SK-N-DZ (cell line): ENCODE results near the gene ERMP1. TPM values are rescaled to one million over a fixed set of nuclear protein-coding genes. Genes with fewer than 3 reads are reported as not detected.
"Not testable (repeated sequence)": the region's sequence is repeated elsewhere in the genome, so short reads cannot be mapped to it uniquely, and the experiment has no call there.

Experiments
- DNase-seq: peaks from one replicate; pipeline ENCODE4 v3.0.0-alpha.2; 2015; ENCODE audit warnings: low spot score
- polyA plus RNA-seq, 2 experiments: library from polyadenylated mRNA; depleted of rRNA; stranded (reverse); fragments of >200 nt; gene quantifications; 2 replicates each; pipeline ENCODE4 v1.2.3, GENCODE V29; 2014

Gene ERMP1, protein sequence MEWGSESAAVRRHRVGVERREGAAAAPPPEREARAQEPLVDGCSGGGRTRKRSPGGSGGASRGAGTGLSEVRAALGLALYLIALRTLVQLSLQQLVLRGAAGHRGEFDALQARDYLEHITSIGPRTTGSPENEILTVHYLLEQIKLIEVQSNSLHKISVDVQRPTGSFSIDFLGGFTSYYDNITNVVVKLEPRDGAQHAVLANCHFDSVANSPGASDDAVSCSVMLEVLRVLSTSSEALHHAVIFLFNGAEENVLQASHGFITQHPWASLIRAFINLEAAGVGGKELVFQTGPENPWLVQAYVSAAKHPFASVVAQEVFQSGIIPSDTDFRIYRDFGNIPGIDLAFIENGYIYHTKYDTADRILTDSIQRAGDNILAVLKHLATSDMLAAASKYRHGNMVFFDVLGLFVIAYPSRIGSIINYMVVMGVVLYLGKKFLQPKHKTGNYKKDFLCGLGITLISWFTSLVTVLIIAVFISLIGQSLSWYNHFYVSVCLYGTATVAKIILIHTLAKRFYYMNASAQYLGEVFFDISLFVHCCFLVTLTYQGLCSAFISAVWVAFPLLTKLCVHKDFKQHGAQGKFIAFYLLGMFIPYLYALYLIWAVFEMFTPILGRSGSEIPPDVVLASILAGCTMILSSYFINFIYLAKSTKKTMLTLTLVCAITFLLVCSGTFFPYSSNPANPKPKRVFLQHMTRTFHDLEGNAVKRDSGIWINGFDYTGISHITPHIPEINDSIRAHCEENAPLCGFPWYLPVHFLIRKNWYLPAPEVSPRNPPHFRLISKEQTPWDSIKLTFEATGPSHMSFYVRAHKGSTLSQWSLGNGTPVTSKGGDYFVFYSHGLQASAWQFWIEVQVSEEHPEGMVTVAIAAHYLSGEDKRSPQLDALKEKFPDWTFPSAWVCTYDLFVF
- 3.8 and 5.2 TPM in 2 replicates for polyA plus RNA-seq (2014; cell fraction: cytosol; rRNA removed)
- polyA plus RNA-seq (2014; cell fraction: nucleus; rRNA removed) = 2.7 and 3.0 TPM in 2 replicates

DNA sequence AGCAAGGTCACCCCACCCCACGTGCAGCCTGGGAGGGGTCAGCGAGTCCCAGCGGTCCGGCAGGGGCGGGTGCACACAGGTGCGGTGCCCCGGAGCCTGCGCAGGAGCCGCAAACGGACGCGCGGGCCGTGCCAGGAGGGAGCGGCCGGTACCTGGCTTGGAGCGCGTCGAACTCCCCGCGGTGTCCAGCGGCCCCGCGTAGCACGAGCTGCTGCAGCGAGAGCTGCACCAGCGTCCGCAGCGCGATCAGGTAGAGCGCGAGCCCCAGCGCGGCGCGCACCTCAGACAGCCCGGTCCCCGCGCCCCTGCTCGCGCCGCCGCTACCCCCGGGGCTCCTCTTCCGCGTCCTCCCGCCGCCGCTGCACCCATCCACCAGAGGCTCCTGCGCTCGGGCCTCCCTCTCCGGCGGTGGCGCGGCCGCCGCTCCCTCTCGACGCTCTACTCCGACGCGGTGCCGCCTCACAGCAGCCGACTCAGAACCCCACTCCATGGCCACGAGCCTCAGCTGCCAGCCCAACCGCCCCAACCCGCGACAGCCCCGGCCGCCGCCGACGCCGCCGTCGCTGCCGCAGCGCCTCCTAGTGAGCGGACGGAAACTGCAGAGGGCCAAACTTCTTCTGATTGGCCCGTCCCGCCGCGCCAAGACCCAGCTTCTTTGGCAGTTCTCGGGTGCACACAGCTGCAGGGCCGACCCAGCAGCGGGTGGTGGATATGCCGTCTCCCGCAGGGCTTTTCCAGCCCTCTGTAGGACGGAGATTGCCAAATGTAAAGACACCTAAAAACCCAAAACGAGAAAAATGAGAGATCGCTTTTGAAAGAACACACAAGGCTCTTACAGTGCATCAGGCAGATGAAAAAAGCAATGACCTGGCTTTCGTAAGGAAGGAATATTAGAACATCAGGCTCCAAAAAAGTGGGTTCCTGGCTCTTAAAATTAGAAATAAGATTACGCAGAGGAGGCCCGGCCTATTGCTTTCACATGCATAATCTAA lies at the start of gene ERMP1:
ERMP1 (minus strand) TSS at position 580 of the 992 bp plus-strand sequence; CDS start at position 490, 90 bp downstream.
- peak; percentile 72 for DNase-seq

DNA sequence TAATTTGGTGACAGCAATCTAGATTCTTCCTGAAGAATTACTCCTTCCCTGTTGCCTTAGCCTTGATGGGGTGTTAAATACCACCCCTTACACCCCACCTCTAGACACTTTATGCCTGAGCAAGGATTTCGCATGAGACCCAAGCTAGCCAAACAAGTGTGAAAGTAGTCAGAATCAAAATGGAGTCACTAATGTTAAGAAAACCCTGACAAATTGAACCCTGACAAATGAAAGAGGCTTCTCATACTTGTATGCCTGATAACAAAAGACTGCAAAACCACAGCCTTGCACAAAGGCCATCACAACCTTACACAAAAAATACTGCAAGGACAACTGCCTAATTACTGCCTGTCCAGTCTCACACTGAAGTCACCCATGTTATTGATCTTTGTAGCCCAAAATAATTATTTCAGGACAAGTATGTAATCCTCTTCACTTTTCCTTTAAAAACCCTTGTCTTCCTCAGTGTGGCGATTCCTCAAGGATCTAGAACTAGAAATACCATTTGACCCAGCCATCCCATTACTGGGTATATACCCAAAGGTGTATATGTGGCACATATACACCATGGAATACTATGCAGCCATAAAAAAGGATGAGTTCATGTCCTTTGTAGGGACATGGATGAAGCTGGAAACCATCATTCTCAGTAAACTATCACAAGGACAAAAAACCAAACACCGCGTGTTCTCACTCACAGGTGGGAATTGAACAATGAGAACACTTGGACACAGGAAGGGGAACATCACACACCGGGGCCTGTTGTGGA lies 49.5 kb upstream of the ERMP1 start:
- not testable (repeated sequence) for DNase-seq

DNA sequence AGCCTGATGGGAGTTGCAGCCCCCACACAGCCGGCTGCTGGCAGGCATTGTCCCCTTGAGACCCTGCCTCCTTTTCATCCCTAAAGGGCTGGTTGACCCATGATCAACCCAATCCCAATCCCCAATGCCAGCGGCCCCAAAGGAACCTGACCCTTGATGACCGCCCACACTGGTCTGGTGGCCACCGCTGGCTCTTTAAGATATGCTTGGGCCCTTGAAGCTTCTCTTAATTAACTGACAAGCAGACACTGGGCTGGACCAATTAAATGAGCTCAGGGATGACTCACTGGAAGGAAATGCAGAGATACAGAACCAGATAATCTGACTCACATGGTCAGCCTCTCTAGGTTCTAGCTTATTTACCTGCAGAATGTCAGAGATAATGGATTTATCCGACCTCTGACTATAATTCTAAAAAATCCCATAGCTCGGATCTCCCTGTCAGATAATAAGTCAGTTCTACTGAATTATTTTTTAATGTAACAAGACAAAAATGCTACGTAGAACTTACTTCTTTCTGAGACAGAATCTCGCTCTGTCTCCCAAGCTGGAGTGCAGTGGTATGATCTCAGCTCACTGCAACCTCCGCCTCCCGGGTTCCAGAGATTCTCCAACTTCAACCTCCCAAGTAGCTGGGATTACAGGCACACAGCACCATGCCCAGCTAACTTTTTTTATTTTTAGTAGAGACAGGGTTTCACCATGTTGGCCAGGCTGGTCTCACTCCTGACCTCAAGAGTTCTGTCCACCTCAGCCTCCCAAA lies 46.7 kb upstream of the ERMP1 start:
- DNase-seq = peak; percentile 54

DNA sequence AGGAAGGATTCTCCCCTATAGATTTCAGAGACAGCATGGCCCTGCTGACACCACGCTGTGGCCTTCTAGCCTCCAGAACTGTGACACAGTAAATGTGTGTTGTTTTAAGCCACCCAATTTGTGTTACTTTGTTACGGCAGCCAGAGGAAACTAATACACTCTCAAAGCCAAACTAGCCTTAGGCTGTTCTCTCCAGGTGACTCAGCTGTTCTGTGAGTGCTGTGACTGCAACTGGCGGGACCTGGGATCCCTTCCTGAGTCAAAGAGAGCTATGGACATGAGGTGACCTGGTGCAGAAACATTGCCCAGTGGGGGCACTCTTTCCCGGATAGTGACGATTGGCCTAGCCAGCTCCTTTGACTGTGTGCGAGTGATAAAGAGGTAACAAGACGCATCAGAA lies 43.8 kb upstream of the ERMP1 start:
- DNase-seq = no peak

DNA sequence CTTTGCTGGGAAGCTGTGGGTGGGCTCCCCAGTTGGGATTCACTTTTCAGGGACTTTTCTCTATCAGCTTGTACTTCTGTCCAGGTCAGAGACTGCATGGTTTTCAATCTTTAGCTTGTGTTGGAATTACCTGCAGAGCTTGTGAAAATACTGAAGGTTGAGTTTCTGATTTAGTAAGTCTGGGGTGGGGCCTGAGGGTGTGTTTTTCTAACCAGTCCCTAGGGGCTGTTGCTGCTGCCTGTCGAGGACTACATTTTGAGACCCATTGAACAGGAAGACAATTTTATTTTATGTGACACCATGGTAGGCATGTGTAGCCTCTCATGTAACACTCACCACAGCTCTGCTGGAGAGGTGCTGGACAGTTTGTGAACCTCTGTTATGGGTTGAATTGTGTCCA lies 43.1 kb upstream of the ERMP1 start:
- DNase-seq = no peak

DNA sequence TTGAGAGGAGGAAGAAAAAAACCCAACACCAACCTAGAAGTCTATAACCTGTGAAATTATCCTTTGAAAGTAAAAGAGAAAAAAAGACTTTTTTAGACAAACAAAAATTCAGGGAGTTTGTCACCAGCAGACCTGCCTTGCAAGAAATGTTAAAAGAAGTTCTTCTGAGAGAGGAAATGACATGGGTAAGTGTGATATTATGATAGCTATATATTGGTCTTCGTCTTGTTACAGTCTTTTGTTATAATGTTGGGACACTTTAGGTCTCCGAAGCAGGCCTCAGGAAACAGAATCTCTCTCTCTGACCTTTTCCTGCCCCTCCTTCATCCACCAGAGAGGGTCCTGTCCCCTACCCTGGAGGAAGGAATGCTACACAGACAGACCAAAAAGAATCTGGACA lies 41.1 kb upstream of the ERMP1 start:
- DNase-seq = no peak

DNA sequence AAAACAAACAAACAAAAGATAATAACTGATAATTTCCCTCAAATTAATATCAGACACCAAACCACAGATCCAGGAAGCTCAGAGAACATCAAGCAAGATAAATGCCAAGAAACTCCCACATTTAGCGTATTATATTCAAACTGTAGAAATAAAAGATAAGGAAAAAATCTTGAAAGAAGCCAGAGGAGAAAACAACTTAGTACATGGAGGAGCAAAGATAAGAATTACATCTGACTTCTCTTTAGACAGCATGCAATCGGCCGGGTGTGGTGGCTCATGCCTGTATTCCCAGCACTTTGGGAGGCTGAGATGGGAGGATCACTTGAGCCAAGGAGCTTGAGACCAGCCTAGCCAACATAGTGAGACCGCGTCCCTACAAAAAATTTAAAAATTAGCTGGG lies 40.5 kb upstream of the ERMP1 start:
- DNase-seq = no peak

DNA sequence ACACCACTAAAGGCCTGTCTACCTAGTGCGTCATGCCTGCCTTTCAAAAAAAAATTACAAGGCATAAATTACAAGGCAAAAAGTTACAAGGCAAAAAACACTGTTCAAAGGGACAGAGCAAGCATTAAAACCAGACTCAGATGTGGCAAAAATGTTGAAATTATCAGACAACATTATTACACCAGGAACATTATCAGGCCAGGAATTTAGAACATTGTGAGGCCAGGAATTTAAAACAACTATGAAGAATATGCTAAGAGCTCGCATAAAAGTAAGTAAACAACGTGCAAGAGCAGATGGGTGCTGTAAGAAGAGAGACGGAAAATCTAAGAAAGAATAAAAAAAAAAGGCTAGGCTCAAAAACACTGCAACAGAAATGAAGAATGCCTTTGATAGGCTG lies 39.6 kb upstream of the ERMP1 start:
- no peak for DNase-seq

DNA sequence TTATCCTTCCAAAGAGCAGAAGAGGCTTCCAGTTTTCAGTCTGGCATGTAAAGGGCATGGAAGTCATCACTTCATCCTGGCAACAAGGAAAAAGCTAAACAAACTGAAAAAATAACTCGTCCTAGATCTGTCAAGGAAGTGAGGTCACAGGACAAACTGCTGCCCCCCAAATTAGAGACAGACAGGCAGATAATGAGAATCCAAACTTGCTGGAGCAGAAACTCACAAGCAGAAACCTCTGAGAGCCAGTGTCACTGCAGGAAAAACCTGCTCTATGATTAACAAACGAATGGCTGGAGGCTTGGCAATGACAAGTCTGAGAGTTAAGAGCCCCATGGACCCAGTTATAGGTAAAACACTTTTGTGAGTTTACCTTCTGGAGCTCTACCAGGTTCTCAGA lies 38.9 kb upstream of the ERMP1 start:
- DNase-seq = no peak

DNA sequence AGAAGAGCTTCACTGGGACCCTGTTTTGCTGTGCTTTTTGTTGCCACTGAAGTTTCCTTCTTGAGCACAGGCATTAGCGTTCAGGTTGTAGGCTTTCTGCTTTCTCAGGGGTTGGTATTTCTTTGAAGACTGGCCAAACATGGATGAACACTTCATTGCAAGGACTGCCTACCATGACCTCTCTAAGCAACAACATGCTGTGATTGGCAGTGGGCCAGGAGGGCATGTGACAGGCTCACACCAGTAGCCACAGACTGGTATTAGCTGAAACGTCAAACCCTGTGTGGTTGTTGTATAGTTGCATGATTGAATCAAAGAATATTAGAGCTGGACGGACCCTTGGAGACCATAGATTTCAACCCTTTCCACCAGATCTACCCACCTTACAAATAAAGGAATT lies 37.8 kb upstream of the ERMP1 start:
- DNase-seq = no peak

DNA sequence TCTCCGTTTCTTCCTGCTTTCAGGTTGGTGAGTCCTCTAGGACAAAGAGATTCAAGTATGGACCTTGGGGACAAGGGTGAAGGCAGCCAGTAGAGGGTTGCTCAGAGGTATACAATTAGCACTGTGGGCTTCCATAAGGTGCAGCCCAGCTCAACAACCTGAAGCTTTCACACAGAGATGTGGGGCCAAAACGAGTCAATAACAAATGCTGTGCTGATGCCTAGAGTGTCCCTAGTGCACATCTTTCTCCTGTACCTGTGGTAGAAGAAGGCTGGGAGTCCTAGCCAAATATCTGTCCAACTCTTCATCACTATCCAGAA lies 37.1 kb upstream of the ERMP1 start:
- no peak for DNase-seq

DNA sequence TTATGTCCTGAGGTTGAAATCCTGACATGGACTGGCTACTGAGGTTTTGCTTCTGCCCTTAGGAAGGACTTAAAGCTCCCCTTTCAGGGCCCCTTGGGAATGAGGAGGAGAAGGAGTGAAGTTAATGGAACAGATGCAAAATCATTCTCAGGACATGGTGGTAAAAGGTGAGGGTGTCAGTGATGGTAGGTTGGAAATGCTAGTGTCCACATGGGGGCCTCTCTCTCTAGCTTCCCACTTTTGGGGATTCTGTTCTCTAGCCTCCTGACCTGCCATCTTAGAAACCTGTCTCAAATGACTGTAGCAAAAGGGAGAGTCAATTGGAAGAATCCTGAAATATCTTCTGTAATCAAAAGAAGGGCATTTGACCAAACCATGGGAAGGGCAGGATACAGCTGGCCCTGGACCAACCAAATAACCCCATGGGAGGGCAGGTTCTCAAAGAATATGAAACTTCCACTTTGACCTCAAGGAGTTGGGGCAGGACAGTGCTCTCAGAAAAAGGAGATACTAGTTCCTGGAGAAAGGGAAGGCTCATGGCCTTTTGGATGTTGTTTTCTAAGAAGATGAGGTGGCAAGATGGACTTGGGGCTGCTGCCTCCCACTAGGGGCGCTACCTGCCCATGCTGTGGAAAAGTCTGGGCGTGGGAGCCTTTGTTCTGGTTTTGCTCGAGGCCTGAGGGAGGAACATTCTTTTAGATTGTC lies 36.5 kb upstream of the ERMP1 start:
- no peak for DNase-seq

DNA sequence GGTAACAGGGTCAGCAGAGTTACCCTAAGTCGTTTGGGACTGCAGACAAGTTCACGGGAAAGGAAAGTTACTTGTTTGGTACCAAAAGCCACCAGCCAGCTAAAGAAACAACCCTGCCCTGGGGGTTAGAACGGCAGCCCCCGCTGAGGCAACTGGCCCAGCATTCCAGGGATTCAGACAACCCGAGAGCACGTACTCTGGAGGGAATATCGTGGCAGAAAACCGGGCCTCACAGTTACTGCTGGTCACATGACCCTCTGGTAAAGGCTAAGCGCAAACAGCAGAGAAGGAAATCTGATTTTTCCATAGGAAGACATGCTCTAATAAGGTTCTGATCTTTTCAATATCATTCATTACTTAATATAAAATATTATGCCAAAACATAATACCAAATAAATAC lies 35.3 kb upstream of the ERMP1 start:
- no peak for DNase-seq

DNA sequence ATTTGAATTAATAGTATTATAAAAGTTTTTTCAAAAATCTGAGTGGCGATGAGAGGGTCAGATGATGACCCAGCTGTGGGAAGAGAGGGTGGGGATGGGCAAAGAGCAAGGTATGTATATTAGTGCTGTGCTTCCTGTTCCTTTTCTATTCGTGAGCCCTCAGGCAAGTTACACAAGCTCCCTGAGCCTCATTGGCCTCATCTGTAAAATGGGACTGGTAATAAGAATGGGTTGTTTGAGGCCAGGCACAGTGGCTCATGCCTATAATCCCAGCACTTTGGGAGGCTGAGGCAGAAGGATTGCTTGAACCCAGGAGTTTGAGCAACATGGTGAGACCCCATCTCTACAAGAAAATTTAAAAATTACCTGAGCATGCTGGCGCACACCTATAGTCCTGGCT lies 33.8 kb upstream of the ERMP1 start:
- DNase-seq = no peak

DNA sequence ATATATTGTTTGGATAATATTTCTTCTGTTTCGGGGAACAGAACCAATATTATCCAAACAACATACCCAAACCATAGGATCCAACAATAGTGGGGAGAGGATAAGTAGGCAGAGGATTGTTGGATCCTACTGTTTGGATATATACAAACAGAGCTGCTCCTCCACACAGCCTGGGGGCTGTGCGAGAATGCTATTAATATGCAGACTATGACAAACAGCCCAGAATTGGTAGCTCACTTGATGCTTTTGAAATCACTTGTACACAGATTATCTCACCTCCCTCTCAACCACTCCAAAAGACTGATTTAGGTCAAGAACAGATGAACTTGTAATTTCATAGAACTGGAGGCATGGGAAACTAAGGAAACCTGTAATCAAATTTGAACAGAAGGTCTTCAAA lies 33.4 kb upstream of the ERMP1 start:
- no peak for DNase-seq

DNA sequence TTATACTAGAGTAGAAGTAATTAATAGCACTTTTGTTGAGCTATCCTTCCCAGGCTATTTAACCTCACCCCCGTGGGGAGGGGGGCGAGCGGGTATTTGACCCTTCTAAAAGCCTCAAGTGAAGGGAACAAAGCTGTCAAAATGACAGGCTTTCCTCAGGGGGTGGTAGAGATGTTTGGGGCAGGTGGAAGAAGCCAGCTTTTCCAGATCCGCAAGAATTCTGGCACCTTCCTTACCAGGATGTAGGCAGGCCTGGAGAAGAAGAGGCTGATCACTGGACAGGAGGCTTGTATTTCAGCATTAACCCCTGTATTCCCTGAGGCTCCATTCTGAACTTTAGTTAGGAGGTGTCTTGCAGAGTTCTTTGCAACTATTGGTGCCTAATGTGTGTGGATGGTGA lies 31.5 kb upstream of the ERMP1 start:
- no peak for DNase-seq

DNA sequence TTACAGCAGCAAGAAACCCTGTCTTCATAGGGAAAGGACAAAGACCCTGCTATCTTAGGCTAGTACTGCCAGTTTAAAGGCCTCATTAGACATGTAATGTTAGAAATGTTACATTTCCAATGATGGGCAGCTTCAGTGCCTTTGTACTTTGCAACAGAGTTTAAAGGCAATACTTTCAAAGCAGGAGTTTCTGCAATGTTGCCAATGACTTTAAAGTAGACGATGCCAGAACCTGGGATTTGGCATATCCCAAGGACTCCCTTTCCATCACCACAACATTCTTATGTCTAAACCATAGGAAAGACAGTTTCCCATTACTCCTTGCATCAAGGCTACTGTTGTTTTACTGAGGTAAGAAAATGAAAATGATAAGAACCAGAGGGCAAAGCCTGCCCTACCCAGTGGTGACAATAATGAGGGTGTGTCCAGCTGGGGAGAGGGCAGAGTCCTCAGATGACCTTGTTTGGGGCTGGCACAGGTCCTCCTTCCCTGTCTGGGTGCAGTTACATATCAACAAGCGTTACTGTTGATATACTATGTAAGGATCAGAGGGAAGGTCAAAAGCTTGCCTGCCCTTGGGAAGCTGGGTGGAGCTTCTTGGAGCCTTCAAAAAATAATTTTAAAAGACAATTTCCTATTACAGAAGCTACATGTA lies 30.3 kb upstream of the ERMP1 start:
- no peak for DNase-seq

DNA sequence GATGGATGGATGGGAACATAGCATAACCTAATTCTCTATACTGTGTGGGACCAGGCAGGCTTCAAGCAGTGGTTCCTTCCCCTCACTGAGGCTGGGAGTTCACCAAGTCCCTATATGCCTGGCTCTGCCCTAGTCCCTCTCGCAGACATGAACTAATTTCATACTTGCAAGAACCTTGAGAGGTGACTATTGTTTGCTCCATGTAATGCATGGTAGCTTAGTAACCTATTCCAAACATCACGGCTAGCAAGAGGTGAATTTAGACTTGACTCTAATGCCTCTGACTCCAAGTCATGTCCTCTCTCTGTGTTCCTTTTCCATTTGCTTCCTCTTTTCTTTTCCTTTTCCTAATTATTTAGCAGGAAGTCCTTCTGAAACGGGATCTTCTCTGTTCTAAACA lies 25.9 kb upstream of the ERMP1 start:
- DNase-seq = no peak

DNA sequence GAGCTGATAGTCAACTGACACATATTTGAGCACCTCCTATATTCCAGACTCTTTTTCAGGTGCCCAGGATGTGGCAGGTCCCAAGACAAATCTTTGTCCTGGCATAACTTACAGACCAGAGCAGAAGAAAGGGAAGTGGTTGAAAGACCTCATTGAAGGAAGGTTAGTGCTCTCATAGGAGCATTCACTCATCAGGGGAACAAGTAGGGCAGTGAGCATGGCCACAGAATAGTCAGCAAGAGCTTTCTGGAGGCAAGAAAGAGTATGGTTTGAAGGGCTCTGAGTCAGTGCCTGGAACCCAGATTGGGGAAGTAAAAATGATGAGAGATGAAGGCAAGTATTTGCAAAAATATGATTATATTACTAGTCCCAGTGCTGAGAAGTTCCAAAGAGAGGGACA lies 25.0 kb upstream of the ERMP1 start:
- DNase-seq = no peak
